ENCODE results near the gene SORBS2.

Gene SORBS2

GRCh38 chr4:185752872-185753271 lies 59.1 kb downstream of the SORBS2 start:
- H3K27ac Mint-ChIP-seq = no peak overlapping the region
- peaks cover 13% of the 10 kb centered on the region for H3K27me3 Mint-ChIP-seq (ENCODE audit: low read depth, poor library complexity)
- H3K9me3 Mint-ChIP-seq = no peaks in the 10 kb centered on the region
- no peaks in the 10 kb centered on the region for H3K36me3 Mint-ChIP-seq (ENCODE audit: low read depth)
- no peak overlapping the region for H3K4me3 Mint-ChIP-seq
- no peak for DNase-seq
- TF ChIP-seq CTCF (IDR thresholded peaks at IDR 0.05) = no peak
- H3K4me1 Mint-ChIP-seq = no peaks in the 10 kb centered on the region

GRCh38 chr4:185749858-185750257 lies 62.1 kb downstream of the SORBS2 start:
- no peaks in the 10 kb centered on the region for H3K36me3 Mint-ChIP-seq (ENCODE audit: low read depth)

GRCh38 chr4:185748901-185749390 lies 63.0 kb downstream of the SORBS2 start:
- no peak overlapping the region for H3K27ac Mint-ChIP-seq
- no peaks in the 10 kb centered on the region for H3K9me3 Mint-ChIP-seq
- peaks cover 7% of the 10 kb centered on the region for H3K4me1 Mint-ChIP-seq
- no peaks in the 10 kb centered on the region for H3K36me3 Mint-ChIP-seq (ENCODE audit: low read depth)
- H3K27me3 Mint-ChIP-seq (ENCODE audit: low read depth, poor library complexity) = peaks cover 30% of the 10 kb centered on the region
- no peak for DNase-seq
- no peak overlapping the region for H3K4me3 Mint-ChIP-seq
- TF ChIP-seq CTCF (IDR thresholded peaks at IDR 0.05) = no peak

More at GRCh38 chr4:185749858-185750257, 62.1 kb downstream of the SORBS2 start:
- no peak for TF ChIP-seq CTCF (IDR thresholded peaks at IDR 0.05)
- DNase-seq = no peak
- no peaks in the 10 kb centered on the region for H3K9me3 Mint-ChIP-seq
- H3K4me3 Mint-ChIP-seq = no peak overlapping the region
- H3K4me1 Mint-ChIP-seq = peaks cover 7% of the 10 kb centered on the region
- H3K27ac Mint-ChIP-seq = no peak overlapping the region
- H3K27me3 Mint-ChIP-seq (ENCODE audit: low read depth, poor library complexity) = peaks cover 22% of the 10 kb centered on the region

GRCh38 chr4:185745891-185746290 lies 66.1 kb downstream of the SORBS2 start:
- no peak overlapping the region for H3K4me3 Mint-ChIP-seq
- DNase-seq = no peak
- no peaks in the 10 kb centered on the region for H3K36me3 Mint-ChIP-seq (ENCODE audit: low read depth)
- peaks cover 34% of the 10 kb centered on the region for H3K27me3 Mint-ChIP-seq (ENCODE audit: low read depth, poor library complexity)
- H3K27ac Mint-ChIP-seq = peak overlapping the region; percentile 71
- H3K4me1 Mint-ChIP-seq = peaks cover 16% of the 10 kb centered on the region
- H3K9me3 Mint-ChIP-seq = no peaks in the 10 kb centered on the region
- no peak for TF ChIP-seq CTCF (IDR thresholded peaks at IDR 0.05)

- peaks cover 18% of the 10 kb centered on the region for H3K4me1 Mint-ChIP-seq
- H3K27me3 Mint-ChIP-seq (ENCODE audit: low read depth, poor library complexity) = peaks cover 37% of the 10 kb centered on the region
- H3K9me3 Mint-ChIP-seq = no peaks in the 10 kb centered on the region
- H3K27ac Mint-ChIP-seq = no peak overlapping the region
- H3K36me3 Mint-ChIP-seq (ENCODE audit: low read depth) = no peaks in the 10 kb centered on the region
- no peak for TF ChIP-seq CTCF (IDR thresholded peaks at IDR 0.05)
- H3K4me3 Mint-ChIP-seq = no peak overlapping the region
- DNase-seq = no peak
These were observed 67.0 kb downstream of the SORBS2 start for GRCh38 chr4:185744946-185745345.

GRCh38 chr4:185744488-185744862 lies 67.5 kb downstream of the SORBS2 start:
- H3K4me3 Mint-ChIP-seq = no peak overlapping the region
- no peak for DNase-seq
- peaks cover 18% of the 10 kb centered on the region for H3K4me1 Mint-ChIP-seq
- no peaks in the 10 kb centered on the region for H3K36me3 Mint-ChIP-seq (ENCODE audit: low read depth)
- no peaks in the 10 kb centered on the region for H3K9me3 Mint-ChIP-seq
- no peak for TF ChIP-seq CTCF (IDR thresholded peaks at IDR 0.05)
- H3K27me3 Mint-ChIP-seq (ENCODE audit: low read depth, poor library complexity) = peaks cover 37% of the 10 kb centered on the region
- H3K27ac Mint-ChIP-seq = no peak overlapping the region

All from nephron progenitor cell (in vitro differentiated cells).